Measurements from ENCODE around the gene MRPL19.
A peak's percentile ranks its signal among the peaks of the same experiment; 100 is the strongest.

MRPL19 gene

DNA sequence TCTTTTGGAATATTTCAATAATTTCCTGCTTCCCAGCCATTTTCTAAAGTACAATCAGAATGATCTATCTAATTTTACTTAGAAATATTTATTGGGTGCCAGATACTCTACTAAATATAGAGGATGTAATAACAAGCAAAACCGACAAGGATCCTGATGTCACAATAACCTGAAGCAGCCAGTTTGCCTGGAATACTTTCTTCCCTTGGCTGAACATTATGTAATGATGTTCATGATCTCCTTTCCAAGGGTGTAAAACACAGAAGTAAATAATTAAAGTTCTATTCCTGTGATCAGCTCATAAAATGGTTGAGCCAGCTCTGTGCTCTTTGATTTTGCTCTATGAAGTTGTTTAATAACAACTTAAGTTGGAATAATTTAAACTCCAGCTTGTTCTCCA is 2.6 kb upstream of the MRPL19 start:
- H3K9ac ChIP-seq (ENCODE audit: low read length), result no peak overlapping the region
- no peaks in the 10 kb centered on the region for H3K9me2 ChIP-seq (replicated peaks; ENCODE audit: insufficient read depth, low read length)
- TF ChIP-seq, protein P1, sequence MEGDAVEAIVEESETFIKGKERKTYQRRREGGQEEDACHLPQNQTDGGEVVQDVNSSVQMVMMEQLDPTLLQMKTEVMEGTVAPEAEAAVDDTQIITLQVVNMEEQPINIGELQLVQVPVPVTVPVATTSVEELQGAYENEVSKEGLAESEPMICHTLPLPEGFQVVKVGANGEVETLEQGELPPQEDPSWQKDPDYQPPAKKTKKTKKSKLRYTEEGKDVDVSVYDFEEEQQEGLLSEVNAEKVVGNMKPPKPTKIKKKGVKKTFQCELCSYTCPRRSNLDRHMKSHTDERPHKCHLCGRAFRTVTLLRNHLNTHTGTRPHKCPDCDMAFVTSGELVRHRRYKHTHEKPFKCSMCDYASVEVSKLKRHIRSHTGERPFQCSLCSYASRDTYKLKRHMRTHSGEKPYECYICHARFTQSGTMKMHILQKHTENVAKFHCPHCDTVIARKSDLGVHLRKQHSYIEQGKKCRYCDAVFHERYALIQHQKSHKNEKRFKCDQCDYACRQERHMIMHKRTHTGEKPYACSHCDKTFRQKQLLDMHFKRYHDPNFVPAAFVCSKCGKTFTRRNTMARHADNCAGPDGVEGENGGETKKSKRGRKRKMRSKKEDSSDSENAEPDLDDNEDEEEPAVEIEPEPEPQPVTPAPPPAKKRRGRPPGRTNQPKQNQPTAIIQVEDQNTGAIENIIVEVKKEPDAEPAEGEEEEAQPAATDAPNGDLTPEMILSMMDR (IDR thresholded peaks at IDR 0.05; ENCODE audit: insufficient read depth, low read length, poor library complexity, severe bottlenecking), result no peak
- TF ChIP-seq EZH2phosphoT487 (conservative IDR thresholded peaks at IDR 0.05; ENCODE audit: low read length), result no peak
- H3K4me3 ChIP-seq (ENCODE audit: insufficient read depth, low read length, poor library complexity, severe bottlenecking), result no peak overlapping the region
- H3K36me3 ChIP-seq (ENCODE audit: low read length), result peaks cover 2% of the 10 kb centered on the region; the same call in 1 of the 2 replicates
- no peaks in the 10 kb centered on the region for H3F3A ChIP-seq (ENCODE audit: insufficient read depth)
- no peak overlapping the region for H3K27ac ChIP-seq (ENCODE audit: low read depth, low read length)
- no peaks in the 10 kb centered on the region for H4K20me1 ChIP-seq (ENCODE audit: low read depth, low read length)
- H2AFZ ChIP-seq (ENCODE audit: low read depth, low read length, severe bottlenecking), result no peak overlapping the region
- no peaks in the 10 kb centered on the region for H3K9me3 ChIP-seq (ENCODE audit: insufficient read depth, low read length)
- H3K4me2 ChIP-seq (ENCODE audit: low read depth, low read length, poor library complexity, severe bottlenecking), result no peak overlapping the region
- H3K27me3 ChIP-seq (ENCODE audit: low read length), result no peaks in the 10 kb centered on the region
- H3K79me2 ChIP-seq (ENCODE audit: insufficient read depth, low read length), result peaks cover 23% of the 10 kb centered on the region

DNA sequence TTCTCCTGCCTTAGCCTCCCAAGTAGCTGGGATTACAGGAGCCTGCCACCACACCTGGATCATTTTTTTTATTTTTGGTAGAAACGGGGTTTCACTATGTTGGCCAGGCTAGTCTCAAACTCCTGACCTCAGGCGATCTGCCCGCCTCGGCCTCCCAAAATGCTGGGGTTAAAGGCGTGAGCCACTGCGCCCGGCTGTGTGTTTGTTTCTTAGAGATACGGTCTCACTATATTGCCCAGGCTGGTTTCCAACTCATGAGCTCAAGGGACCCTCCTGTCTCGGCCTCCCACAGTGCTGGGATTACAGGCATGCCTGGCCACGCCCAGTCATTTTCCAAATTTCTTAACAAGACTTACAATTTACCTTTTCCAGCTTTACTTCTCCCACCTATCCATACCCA is 940 bp upstream of the MRPL19 start:
- no peaks in the 10 kb centered on the region for H3F3A ChIP-seq (ENCODE audit: insufficient read depth)
- no peak overlapping the region for H3K9ac ChIP-seq (ENCODE audit: low read length)
- no peaks in the 10 kb centered on the region for H3K27me3 ChIP-seq (ENCODE audit: low read length)
- H3K79me2 ChIP-seq (ENCODE audit: insufficient read depth, low read length), result peaks cover 33% of the 10 kb centered on the region
- TF ChIP-seq, protein P1 (IDR thresholded peaks at IDR 0.05; ENCODE audit: insufficient read depth, low read length, poor library complexity, severe bottlenecking), result no peak
- no peaks in the 10 kb centered on the region for H3K9me2 ChIP-seq (replicated peaks; ENCODE audit: insufficient read depth, low read length)
- no peaks in the 10 kb centered on the region for H3K9me3 ChIP-seq (ENCODE audit: insufficient read depth, low read length)
- no peak overlapping the region for H3K27ac ChIP-seq (ENCODE audit: low read depth, low read length)
- H2AFZ ChIP-seq (ENCODE audit: low read depth, low read length, severe bottlenecking), result peak overlapping the region; percentile 99
- H4K20me1 ChIP-seq (ENCODE audit: low read depth, low read length), result no peaks in the 10 kb centered on the region
- peaks cover 8% of the 10 kb centered on the region for H3K36me3 ChIP-seq (ENCODE audit: low read length)
- no peak overlapping the region for H3K4me3 ChIP-seq (ENCODE audit: insufficient read depth, low read length, poor library complexity, severe bottlenecking)
- H3K4me2 ChIP-seq (ENCODE audit: low read depth, low read length, poor library complexity, severe bottlenecking), result no peak overlapping the region

DNA sequence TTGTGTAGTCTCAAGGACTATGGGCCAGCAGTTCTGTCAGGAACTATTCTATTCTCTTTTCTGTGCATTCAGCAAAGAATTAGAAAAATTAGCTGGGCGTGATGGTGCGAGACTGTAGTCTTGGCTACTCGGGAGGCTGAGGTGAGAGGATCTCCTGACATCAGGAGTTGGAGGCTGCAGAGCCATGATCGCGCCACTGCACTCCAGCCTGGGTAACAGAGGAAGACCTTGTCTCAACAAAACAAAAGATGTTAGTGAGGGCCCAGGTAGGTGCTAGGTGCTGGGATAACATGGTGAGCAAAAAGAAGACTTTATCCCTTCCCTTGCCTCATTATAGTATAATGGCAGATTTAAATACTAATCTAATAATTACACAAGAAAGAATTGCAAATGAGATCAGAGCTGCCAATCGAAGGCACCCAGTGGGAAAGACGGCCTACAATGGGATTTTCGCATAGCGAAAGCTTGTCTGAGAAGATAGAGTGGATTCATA is 447 bp upstream of the MRPL19 start:
- Histone ChIP-seq H3K9ac (ENCODE audit: low read length) (peak overlapping the region; percentile 79), H3K9me2 (replicated peaks; ENCODE audit: insufficient read depth, low read length) (no peaks in the 10 kb centered on the region), H2AFZ (ENCODE audit: low read depth, low read length, severe bottlenecking) (peak overlapping the region; percentile 99), H3K4me3 (ENCODE audit: insufficient read depth, low read length, poor library complexity, severe bottlenecking) (peak overlapping the region; percentile 90), H3K79me2 (ENCODE audit: insufficient read depth, low read length) (peaks cover 33% of the 10 kb centered on the region), H3K27ac (ENCODE audit: low read depth, low read length) (no peak overlapping the region), H3K9me3 (ENCODE audit: insufficient read depth, low read length) (no peaks in the 10 kb centered on the region), H4K20me1 (ENCODE audit: low read depth, low read length) (no peaks in the 10 kb centered on the region), H3K36me3 (ENCODE audit: low read length) (peaks cover 8% of the 10 kb centered on the region), H3F3A (ENCODE audit: insufficient read depth) (no peaks in the 10 kb centered on the region), H3K27me3 (ENCODE audit: low read length) (no peaks in the 10 kb centered on the region), H3K4me2 (ENCODE audit: low read depth, low read length, poor library complexity, severe bottlenecking) (peak overlapping the region; percentile 81)
- TF ChIP-seq EZH2phosphoT487 (conservative IDR thresholded peaks at IDR 0.05; ENCODE audit: low read length), result no peak
- TF ChIP-seq, protein P1 (IDR thresholded peaks at IDR 0.05; ENCODE audit: insufficient read depth, low read length, poor library complexity, severe bottlenecking), result no peak
